NCI-H187 (cell line): ENCODE results near the gene CREB5.
"Not testable (repeated sequence)": the region's sequence is repeated elsewhere in the genome, so short reads cannot be mapped to it uniquely, and the experiment has no call there.

Source experiments
- DNase-seq, 2 experiments: peaks; one replicate each; lab custom pipeline; 2025; lab: John Stamatoyannopoulos, UW

Gene CREB5

GRCh38 chr7:28581351-28581750 is 169.0 kb downstream of the CREB5 start:
- no peak for DNase-seq

- DNase-seq, result no peak
Observed at GRCh38 chr7:28582226-28582625, 169.9 kb downstream of the CREB5 start.

- DNase-seq, result no peak
Observed at GRCh38 chr7:28584235-28584634, 171.9 kb downstream of the CREB5 start.

DNA sequence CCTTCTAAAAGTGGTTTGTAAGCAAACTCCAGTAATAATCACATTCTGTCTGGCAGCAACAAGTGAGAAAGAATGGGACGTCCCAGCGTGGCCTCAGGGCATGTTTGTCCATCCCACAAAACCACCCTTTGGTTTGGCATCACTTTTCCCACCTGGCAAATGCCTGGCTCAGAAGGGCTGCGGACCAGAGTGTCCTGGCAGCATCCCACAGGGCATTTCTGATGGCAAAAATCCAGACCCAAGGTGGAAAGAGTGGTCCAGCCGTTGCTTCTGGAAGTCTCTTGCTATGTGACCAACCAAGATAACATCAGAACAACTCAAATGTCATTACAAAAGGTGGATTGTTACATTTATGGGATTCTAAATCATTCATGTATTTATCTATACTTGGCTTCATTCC is 174.4 kb downstream of the CREB5 start:
- DNase-seq, result no peak

DNA sequence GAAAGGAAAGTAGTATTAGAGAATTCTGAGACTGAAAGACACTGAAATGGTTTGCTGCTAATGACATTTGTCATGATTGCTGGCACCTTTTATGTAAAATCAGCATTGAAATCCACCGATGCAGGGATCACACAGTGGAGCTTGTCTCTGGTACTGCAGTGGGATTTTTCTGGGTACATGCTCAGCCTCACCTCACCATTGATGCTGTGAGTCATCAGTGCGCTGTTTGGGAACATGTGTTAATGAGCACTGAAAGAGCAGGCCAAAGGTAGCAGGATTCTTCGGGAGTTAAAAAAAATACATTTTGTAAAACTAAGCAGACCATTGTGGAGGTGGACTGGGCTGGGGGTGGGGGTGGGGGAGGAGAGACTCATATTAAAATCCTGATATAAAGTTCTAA is 174.9 kb downstream of the CREB5 start:
- no peak for DNase-seq

- no peak for DNase-seq
Observed at GRCh38 chr7:28588602-28589001, 176.3 kb downstream of the CREB5 start.

GRCh38 chr7:28591041-28591674 is 178.8 kb downstream of the CREB5 start:
- DNase-seq, result no peak

DNA sequence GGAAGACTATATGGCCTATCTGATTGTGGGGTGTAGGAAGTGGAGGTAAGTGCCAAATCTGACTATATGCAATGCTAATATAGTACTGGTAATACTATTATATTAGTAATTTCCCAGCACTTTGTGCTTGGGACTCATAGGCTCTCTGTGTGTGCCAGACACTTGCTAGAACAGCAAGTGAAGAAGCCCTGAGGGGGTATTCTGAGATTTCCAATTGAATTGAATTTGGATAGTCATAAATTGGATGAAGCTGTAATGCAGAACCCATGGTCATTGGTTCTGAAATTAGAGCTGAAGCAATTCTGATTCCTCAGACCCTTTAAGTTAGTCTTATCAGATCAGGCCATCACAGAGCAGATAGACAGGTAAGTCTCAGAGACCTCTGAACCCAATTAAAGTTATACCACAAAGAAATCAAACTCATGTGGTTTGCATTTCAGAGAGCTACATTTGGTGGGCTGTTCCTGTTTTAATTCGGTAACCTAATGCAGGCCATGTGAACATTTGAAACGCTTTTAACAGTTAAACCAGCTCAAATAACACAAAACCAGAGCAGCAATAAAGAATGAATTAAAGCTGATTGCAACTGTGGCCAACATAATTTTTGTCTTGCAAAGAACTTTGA is 179.5 kb downstream of the CREB5 start:
- DNase-seq, result no peak

GRCh38 chr7:28592861-28593260 is 180.5 kb downstream of the CREB5 start:
- no peak for DNase-seq

- no peak for DNase-seq
Observed at GRCh38 chr7:28595076-28595475, 182.8 kb downstream of the CREB5 start.

DNA sequence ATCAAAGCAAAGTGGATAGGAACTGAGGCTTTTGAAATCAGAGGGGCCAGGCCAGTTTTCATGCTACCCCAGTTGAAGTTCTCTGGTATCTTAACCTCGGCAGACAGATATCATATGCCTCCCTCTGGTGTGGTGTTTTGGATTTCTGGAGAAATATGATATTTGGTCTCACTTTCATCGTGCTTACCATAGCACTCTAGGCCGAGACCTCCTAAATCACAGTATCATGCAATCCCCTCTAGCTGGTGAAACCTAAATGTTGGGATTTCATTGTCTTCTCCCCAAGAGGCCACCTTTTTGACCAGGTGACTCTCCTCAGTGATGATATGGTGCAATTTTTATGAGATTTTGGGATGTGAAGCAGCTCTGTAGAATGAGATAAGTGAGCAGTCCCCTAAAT is 183.5 kb downstream of the CREB5 start:
- DNase-seq, result no peak

- no peak for DNase-seq
Observed at GRCh38 chr7:28596245-28596935, 184.1 kb downstream of the CREB5 start.

- no peak for DNase-seq
Observed at GRCh38 chr7:28597284-28597683, 185.0 kb downstream of the CREB5 start.

DNA sequence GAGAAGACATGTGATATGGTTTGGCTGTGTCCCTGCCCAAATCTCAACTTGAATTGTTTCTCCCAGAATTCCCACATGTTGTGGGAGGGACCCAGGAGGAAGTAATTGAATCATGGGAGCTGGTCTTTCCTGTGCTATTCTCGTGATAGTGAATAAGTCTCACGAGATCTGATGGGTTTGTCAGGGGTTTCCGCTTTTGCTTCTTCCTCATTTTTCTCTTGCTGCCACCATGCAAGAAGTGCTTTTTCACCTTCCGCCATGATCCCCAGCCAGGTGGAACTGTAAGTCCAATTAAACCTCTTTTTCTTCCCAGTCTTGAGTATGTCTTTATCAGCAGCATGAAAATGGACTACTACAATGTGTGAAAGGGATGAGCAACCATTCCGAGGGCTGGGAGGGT is 185.7 kb downstream of the CREB5 start:
- DNase-seq, result not testable (repeated sequence)

- DNase-seq, result no peak
Observed at GRCh38 chr7:28598586-28598985, 186.3 kb downstream of the CREB5 start.

DNA sequence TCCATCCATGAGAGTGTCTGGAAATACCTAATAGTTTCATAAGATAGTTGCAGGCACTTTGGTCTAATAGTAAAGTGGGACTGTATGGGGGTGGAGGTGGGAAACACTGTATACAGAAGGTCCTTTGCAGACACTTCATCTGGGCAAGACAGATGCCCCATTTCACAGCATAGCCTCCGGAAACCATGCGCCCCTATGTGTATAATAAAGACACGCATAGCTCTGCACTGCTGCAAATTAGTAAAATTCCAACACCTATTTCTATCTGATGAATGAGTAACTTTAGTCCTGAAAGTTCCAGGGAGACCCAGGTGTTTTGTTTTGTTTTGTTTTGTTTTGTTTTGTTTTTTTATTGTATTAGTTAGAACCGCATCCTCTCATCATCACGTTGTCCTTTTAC is 187.1 kb downstream of the CREB5 start:
- no peak for DNase-seq

DNA sequence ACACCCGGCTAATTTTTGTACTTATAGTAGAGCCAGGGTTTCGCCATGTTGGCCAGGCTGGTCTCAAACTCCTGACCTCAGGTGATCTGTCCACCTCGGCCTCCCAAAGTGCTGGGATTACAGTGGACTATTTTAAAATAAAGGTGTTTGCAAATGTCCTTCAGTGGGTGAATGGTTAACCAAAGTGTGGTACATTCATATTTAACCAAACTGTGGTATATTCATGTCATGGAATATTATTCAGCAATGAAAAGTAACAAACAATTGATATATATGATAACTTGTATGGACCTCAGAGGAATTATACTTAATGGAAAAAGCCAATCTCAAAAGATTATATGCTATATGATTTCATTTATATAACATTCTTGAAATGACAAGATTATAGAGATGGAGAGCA is 190.0 kb downstream of the CREB5 start:
- no peak for DNase-seq

- no peak for DNase-seq
Observed at GRCh38 chr7:28605427-28606085, 193.2 kb downstream of the CREB5 start.

- DNase-seq, result no peak
Observed at GRCh38 chr7:28606421-28606820, 194.1 kb downstream of the CREB5 start.

DNA sequence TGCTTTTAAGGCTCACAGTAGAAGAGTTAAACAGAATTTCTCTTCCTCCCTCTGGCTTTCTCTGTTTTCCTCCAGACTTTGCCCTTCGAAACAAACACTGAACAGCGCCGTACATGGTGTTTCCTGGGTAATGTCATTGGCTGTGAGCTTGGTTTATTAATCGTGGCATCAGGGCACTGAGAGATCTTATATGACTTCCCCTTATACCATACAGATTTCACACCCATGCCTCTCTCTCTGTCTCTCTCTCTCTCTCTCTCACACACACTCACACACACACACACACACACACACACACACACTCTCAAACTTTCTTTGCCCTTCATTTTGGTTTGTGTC is 195.5 kb downstream of the CREB5 start:
- no peak for DNase-seq

- DNase-seq, result no peak
Observed at GRCh38 chr7:28608237-28608656, 195.9 kb downstream of the CREB5 start.

GRCh38 chr7:28608731-28609130 is 196.4 kb downstream of the CREB5 start:
- DNase-seq, result no peak

DNA sequence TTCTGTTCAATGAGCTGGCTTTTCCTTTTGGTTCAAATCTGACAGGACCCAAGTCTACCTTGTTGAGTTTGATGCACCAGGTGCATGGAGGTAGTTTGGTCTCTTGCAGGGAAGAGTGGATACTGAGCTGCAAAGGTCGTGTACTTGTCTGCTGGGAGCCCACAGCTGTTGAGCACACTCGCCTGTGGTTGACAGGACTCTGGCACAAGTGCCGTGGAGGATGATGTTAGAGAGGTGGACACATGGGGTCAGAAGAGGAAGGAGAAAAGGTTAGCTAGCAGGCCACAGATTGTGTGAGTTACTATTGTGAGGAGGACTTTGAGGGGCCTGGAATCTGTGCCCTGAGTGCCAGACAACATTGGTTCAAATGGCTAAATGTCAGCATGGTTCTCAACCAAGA is 197.3 kb downstream of the CREB5 start:
- DNase-seq, result no peak
